ENCODE results near the gene MACROD1. TPM values are rescaled to one million over a fixed set of nuclear protein-coding genes. Genes with fewer than 3 reads are reported as not detected.

Gene MACROD1
- total and polyA plus RNA-seq, 2 donors (not counting 3 experiments of a cell fraction or from before 2014, with no cell fraction given) = 11.0 to 16.2 TPM

GRCh38 chr11:64023712-64024710 is 141.9 kb downstream of the MACROD1 start:
- Histone ChIP-seq H3K79me2 (ENCODE audit: control insufficient read depth, insufficient read depth, low read length) (no peaks in the 10 kb centered on the region), H2AFZ (ENCODE audit: low read depth, low read length) (no peak overlapping the region), H3K27ac (ENCODE audit: insufficient read depth, low read depth, low read length) (no peak overlapping the region), H3K4me3 (replicated peaks in 1 of 3; ENCODE audit: insufficient read depth in 1 of 3, low read depth in 1 of 3, low read length in 3 of 3) (no peak overlapping the region), H3K9me1 (replicated peaks; ENCODE audit: control insufficient read depth, extremely low read depth, insufficient read depth, low read length) (no peaks in the 10 kb centered on the region), H4K20me1 (replicated peaks; ENCODE audit: control insufficient read depth, extremely low read depth, insufficient read depth, low read length) (no peaks in the 10 kb centered on the region), H3K36me3 (ENCODE audit: control insufficient read depth in 2 of 2, extremely low read depth in 1 of 2, insufficient read depth in 2 of 2, low read length in 2 of 2) (no peaks in the 10 kb centered on the region), H3K4me1 (ENCODE audit: control insufficient read depth, extremely low read depth, insufficient read depth, low read length) (no peaks in the 10 kb centered on the region), H3K27me3 (ENCODE audit: control insufficient read depth in 2 of 2, insufficient read depth in 2 of 2, low read length in 2 of 2) (no peaks in the 10 kb centered on the region), H3K4me2 (ENCODE audit: insufficient read depth, low read length) (no peak overlapping the region), H3K9me3 (replicated peaks; ENCODE audit: control insufficient read depth, insufficient read depth, low read length) (no peaks in the 10 kb centered on the region), H3K9ac (replicated peaks; ENCODE audit: extremely low read depth, insufficient read depth, low read length) (no peak overlapping the region)
- intact Hi-C loops (cut with micrococcal nuclease) = no loop called here
- TF ChIP-seq JUN (IDR thresholded peaks at IDR 0.05; ENCODE audit: borderline replicate concordance, insufficient read depth, insufficient read length, low read depth) = no peak
- no peak for TF ChIP-seq POLR2AphosphoS5 (IDR thresholded peaks at IDR 0.05; ENCODE audit: insufficient read depth, low read depth, low read length)
- no peak for TF ChIP-seq POLR2A (IDR thresholded peaks at IDR 0.05; ENCODE audit: low read depth, low read length)
- TF ChIP-seq GATA2 (IDR thresholded peaks at IDR 0.05; ENCODE audit: insufficient read depth, insufficient read length, low read depth, low read length) = no peak
- no peak for TF ChIP-seq MYC (IDR thresholded peaks at IDR 0.05; ENCODE audit: low read depth, low read length)
- TF ChIP-seq CTCF (IDR thresholded peaks at IDR 0.05; ENCODE audit: extremely low read depth in 1 of 2, insufficient read depth in 1 of 2, low read depth in 1 of 2, low read length in 2 of 2) = no peak
- TF ChIP-seq FOS (IDR thresholded peaks at IDR 0.05; ENCODE audit: borderline replicate concordance, insufficient read depth, low read length) = no peak
- no peak for TF ChIP-seq EZH2 (IDR thresholded peaks at IDR 0.05; ENCODE audit: borderline replicate concordance, low read depth, low read length, severe bottlenecking)
- TF ChIP-seq MAX (IDR thresholded peaks at IDR 0.05; ENCODE audit: insufficient read depth, insufficient read length) = no peak
- CTCF ChIA-PET = interaction anchor here (1.2 to 1.7 kb wide), 4 partner anchors 9 to 129 kb away, joined by 3 to 5 read pairs (median 4); no protein-coding TSS in a partner anchor
- POLR2A ChIA-PET = no interaction called here
- dilution Hi-C loops (cut with MboI; ENCODE audit: extremely low pct_ligation_motif_present, low sequenced_read_pairs) = no loop called here
- FAIRE-seq (no peak), DNase-seq (ENCODE audit: low read depth, low spot score) (no peak)
- BruUV-seq (replicated peaks) = no TSS peak

All from endothelial cell of umbilical vein (primary cell).